Right renal pelvis (tissue), 4 donors: ENCODE data around the gene ALX4. TPM values are rescaled to one million over a fixed set of nuclear protein-coding genes. Genes with fewer than 3 reads are reported as not detected.

ENCODE experiments used
- DNase-seq, 4 donors: peaks; one replicate each; pipeline ENCODE4 v3.0.0-alpha.2; 2013; ENCODE audit warnings: low read depth in 4 of 4, low spot score in 3 of 4, missing footprints in 1 of 4
- polyA plus RNA-seq, 4 donors: library from polyadenylated mRNA; unstranded; fragments of 120-200 nt; gene quantifications; one replicate each; pipeline ENCODE4 v1.2.1, GENCODE V29; 2013; ENCODE audit not compliant: insufficient read length in 4 of 4

ALX4 gene
- polyA plus RNA-seq, 4 donors: 0.15 to 0.25 (median 0.17) TPM

DNA sequence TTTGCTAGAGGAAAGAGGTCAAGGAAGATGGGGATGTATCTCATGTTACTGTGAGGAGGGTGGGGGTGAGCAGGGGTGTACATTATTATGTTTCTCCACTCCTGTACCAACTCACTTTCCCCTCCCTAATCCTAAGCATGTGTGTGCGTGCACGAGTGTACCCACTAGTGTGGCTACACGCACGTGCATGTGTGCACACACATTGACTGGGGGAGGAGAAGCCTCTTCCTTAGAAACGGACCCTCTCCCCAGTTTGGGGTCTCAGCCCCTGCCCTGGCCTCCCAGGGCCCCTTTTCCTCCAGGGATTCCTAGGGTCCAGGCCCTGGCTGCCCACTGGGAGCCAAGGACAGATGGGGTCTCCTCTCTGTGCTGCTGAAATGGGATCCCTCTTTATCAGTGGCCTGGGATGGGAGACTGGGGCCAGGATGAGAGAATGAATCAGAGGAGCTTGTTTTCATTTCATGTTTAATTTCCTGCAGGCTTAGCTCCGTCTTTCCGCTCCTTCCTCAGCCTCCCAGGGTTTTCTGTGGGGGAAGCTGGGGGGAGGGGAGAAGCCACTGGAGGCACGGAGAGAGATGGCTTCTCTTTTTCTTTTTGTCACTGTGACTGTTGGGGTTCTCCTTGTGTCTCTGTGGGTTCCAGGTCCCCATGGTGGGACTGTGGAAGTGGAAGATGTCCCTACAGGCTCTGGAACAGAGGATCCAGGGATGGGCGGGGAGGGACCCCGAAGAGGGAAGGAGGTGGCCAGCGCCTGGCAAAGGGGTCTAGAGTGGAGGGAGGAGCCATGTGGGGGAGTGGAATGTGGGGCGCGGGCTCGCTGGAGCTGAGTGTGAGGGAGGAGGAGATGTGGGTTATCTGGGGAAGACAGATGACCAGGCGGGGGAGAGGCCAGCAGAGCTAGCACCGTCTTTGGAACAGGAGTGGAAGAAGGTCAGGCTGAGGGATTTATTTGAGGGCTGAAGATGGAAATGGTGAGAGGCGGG, 40.3 kb downstream of the ALX4 start:
- peak in 3 of 4 donors; percentile 5 to 28 (median 16) for DNase-seq

- no peak for DNase-seq
Observed at GRCh38 chr11:44268614-44269080, 41.3 kb downstream of the ALX4 start.

DNA sequence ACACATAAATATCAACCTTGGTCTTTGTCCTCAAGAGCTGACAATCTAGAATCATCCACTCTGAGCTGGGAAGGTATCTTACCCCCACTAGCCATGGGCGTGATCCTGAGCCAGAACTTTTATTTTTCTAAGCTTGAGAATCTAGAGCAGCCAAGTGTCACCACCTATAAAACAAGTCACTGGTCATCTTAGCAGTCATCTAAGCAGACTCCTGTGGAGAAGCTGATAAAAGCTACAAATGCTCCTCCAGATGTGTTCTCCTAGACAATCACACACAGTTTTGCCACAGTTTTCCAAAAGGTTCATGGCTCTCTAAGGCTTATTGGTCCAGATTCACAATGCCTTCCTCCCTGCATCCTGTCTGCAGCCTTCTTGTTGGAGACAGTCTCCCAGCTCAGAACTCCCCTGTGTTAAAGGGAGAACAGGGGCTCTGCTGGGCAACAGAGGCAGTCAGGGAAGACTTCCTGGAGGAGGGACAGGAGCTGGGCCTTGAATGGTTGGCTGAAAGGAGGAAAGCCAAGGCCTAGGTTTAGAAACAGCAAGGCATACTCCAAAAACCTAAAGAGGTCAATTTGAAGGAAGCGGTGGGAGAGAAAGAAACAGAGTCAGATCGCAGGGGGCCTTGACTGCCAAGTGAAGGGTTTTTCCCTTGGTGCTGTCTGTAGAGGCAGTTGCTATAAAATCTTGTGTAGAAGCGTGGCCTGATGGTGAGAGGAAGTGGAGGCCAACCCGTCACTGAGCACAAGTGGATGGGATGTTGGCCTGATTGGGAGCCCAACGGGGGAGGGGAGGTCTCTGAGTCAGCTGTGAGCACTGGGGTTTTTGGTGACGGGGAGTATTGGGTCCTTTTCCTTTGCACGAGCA, 42.0 kb downstream of the ALX4 start:
- no peak for DNase-seq

DNA sequence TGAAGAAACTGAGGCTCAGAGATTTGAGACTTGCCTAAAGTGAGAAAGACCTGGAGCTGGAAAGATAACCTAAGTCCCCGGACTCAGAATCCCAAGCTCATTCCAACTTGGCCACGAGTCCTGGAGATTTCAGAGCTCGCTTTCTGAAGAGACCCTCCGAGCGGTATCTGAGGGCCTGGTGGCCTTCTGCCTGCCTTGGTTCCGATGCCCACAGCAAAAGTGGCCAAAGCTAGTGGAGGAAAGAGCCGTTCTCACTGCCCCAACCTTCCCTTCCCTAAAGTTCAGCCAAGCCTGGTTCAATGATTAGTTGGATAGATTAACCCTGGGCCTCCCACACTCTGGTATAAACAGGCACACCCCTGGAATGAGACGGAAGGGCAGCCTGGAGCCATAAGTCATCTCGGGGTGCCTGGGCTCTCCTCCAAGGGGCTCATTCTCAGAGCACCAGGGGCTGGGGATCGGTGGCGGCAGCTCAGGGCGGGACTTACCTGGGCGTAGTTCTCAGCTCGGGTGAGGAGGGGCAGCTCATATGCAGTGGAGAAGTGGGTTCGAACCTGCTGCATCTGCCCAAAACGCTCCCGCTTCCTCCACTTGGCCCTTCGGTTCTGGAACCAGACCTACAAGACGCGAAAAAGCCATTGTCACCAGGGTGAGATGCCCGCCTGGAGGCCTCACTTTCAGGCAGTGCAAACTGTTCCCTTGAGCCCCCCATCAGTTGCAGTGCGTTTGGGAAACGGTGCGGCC, 42.8 kb downstream of the ALX4 start:
- DNase-seq: no peak

GRCh38 chr11:44266056-44266780, 43.7 kb downstream of the ALX4 start:
- no peak for DNase-seq

GRCh38 chr11:44264761-44265160, 45.2 kb downstream of the ALX4 start:
- no peak for DNase-seq

- no peak for DNase-seq
Observed at GRCh38 chr11:44264438-44264749, 45.5 kb downstream of the ALX4 start.

DNA sequence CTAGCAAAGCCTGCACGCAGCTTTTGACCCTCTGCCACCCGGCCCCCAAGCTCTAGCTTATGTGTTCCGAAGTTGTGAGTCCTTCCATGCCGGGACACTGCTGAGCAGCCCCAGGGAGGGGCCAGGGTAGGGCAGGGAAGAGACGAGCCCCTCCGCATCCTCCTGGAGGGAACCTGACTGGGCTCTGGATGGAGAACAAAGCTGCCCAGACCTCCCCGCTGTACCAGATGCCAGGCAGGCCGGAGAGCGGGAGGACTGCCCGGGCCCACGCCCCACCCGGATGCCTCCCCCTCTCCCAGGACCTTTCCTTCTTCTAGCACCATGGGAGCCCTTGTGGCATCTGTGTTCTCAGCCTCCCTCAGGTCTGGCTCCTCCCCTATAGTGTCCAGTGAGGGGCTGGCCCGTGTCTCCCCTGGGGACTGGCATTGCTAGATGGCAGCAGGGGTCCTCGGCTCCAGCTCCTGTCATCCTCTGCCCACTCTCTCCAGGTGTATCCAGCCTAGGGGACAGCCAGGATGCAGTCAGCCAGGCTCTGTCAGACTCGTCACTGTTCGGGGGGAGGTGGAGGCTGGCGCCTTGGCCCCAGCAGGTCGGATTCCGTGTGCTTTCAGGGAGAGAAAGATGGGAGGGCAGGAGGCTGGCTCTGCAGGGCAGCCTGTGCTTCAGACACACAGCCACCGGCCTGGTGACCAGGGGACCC, 46.1 kb downstream of the ALX4 start:
- no peak for DNase-seq

- no peak for DNase-seq
Observed at GRCh38 chr11:44261800-44262591, 47.9 kb downstream of the ALX4 start.

DNA sequence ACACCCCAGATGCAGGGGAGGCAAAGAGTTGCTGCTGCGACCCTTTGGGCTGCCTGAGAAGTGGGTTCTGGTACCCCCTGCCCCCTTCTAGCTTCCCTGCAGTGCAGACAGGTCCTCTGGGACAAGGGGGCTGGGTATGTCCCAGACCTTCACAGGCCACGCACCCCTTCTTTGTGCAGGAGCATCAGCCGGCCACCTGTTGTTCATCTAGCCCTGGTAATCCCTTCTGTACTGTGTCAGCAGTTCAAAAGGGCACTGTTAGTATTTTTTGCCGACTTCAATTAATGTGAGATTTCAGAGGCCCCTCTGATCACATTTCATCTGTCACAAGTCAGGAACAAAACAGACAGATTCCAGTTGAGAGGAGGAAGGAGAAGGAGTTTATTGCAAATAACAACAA, 49.9 kb downstream of the ALX4 start:
- no peak for DNase-seq

GRCh38 chr11:44258839-44259420, 51.0 kb downstream of the ALX4 start:
- no peak for DNase-seq

DNA sequence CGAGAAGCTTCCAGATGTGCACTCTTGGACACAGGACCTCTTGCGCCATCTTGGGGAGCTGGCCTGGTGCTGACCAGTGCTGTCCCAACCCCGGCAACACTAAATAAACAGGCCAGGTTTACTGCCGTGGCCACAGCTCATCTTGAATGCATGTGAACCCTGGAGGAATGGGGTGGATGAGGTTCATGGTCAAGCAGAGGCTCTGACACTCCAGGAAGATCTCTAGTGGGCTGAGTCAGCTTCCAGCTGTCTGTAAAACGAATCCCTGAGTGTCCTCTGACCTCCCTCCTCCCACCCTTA, 51.8 kb downstream of the ALX4 start:
- DNase-seq: no peak

GRCh38 chr11:44257338-44258189, 52.4 kb downstream of the ALX4 start:
- no peak for DNase-seq

DNA sequence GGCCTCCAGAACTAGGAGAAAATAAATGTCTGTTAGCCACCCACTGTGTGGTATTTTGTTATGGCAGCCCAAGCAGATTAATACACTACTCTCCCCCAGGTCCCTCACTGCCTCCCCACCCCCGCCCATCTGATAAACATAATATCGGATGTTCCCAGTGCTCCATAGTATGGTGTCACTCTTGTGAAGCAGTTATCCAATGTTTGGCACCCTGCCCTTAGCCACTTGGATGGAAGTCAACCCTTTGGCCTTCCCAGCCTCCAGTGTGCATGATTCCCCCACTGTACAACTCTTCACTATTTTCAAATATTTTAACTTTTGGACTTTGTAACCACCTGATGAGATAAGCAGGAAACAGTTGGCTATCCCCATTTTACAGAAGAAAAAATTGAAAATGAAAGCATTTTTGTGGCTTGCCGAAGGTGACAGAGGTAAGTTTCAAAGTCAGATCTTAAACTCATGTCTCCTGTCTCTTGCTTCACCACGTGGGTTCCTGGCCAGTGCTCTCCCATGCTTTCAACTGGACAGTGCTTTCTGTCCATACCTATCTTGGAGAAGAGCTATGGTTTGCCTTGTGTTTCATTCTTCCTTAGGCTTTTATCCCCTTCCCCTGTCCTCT, 53.2 kb downstream of the ALX4 start:
- DNase-seq: no peak

GRCh38 chr11:44255406-44256071, 54.4 kb downstream of the ALX4 start:
- DNase-seq: no peak

GRCh38 chr11:44252999-44253602, 56.8 kb downstream of the ALX4 start:
- DNase-seq: no peak
